Measurements from ENCODE around the gene GLCE. TPM values are rescaled to one million over a fixed set of nuclear protein-coding genes. Genes with fewer than 3 reads are reported as not detected.

The GLCE gene
- total RNA-seq, 4 donors from 2014 or later = 5.9 to 18.8 (median 10.2) TPM

DNA sequence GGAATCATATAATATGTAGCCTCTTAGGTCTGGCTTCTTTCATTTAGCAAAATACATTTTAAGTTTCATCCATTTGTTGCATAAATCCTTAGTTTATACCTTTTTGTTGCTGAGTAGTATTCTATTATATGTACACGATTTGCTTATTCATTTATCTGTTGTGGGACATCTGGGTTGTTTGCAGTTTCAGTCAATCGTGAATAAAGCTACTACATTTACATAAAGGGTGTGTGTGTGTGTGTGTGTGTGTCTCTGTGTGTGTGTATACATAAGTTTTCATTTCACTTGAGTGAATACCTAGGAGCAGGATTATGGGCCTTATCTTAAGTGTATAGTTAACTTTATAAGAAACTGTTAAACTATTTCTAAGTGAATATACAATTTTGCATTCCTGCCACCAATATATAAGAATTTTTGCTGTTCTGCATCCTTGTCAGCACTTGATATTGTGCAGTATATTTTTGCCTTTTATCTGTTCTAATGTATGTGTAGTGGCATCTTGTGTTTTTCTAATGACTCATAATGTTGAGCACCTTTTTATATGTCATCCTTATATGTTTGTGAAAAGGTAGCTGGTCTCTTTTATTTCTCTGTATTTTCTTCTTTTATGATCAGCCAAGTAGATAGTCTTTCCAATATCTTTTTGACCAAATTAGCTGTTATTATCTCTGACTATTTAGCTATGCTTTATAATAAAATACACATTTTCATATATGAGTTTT is 55.0 kb downstream of the GLCE start:
- no peak for TF ChIP-seq EP300 (IDR thresholded peaks at IDR 0.05)
- no peak for TF ChIP-seq POLR2A (IDR thresholded peaks at IDR 0.05)
- no peak for TF ChIP-seq CTCF (IDR thresholded peaks at IDR 0.05)
- TF ChIP-seq POLR2AphosphoS5 (IDR thresholded peaks at IDR 0.05) = no peak
- ATAC-seq = no peak
- H3K27ac ChIP-seq = no peak overlapping the region
- no peaks in the 10 kb centered on the region for H3K9me3 ChIP-seq
- no peaks in the 10 kb centered on the region for H3K4me1 ChIP-seq
- no peak overlapping the region for H3K4me3 ChIP-seq
- no peaks in the 10 kb centered on the region for H3K36me3 ChIP-seq
- H3K27me3 ChIP-seq = no peaks in the 10 kb centered on the region
- 72 to 76% methylated on average over 2 of the region's 2 CpGs for WGBS, 2 donors (ENCODE audit: low coverage in 1 of 2)

- ATAC-seq = no peak
- TF ChIP-seq POLR2A (IDR thresholded peaks at IDR 0.05) = no peak
- H3K4me3 ChIP-seq = no peak overlapping the region
Measured at GRCh38 chr15:69217381-69217780, 56.9 kb downstream of the GLCE start.

GRCh38 chr15:69219690-69220089 is 59.3 kb downstream of the GLCE start:
- no peak for TF ChIP-seq CTCF (IDR thresholded peaks at IDR 0.05)
- TF ChIP-seq POLR2A (IDR thresholded peaks at IDR 0.05) = no peak
- no peak for TF ChIP-seq POLR2AphosphoS5 (IDR thresholded peaks at IDR 0.05)
- TF ChIP-seq EP300 (IDR thresholded peaks at IDR 0.05) = no peak
- WGBS, 2 donors (ENCODE audit: low coverage in 1 of 2) = 82 to 100% methylated on average over 1 of the region's 1 CpG

More at GRCh38 chr15:69217381-69217780, 56.9 kb downstream of the GLCE start:
- H3K9me3 ChIP-seq = peaks cover 0 to 5% (median 0%) of the 10 kb centered on the region in 3 donors
- no peak overlapping the region for H3K27ac ChIP-seq
- no peaks in the 10 kb centered on the region for H3K36me3 ChIP-seq
- no peaks in the 10 kb centered on the region for H3K4me1 ChIP-seq
- no peaks in the 10 kb centered on the region for H3K27me3 ChIP-seq

GRCh38 chr15:69222002-69222474 is 61.6 kb downstream of the GLCE start:
- no peak for ATAC-seq
- H3K27me3 ChIP-seq = no peaks in the 10 kb centered on the region
- H3K27ac ChIP-seq = no peak overlapping the region
- no peaks in the 10 kb centered on the region for H3K4me1 ChIP-seq
- H3K9me3 ChIP-seq = peaks cover 0 to 22% (median 0%) of the 10 kb centered on the region in 3 donors
- no peak for TF ChIP-seq CTCF (IDR thresholded peaks at IDR 0.05)
- TF ChIP-seq POLR2A (IDR thresholded peaks at IDR 0.05) = no peak
- no peak for TF ChIP-seq EP300 (IDR thresholded peaks at IDR 0.05)
- no peak for TF ChIP-seq POLR2AphosphoS5 (IDR thresholded peaks at IDR 0.05)
- no peak overlapping the region for H3K4me3 ChIP-seq
- 80% methylated on average over 1 of the region's 6 CpGs; no CpG with 5 or more reads in 1 of the 2 donors for WGBS, 2 donors (ENCODE audit: low coverage in 1 of 2)
- H3K36me3 ChIP-seq = peaks cover 0 to 3% of the 10 kb centered on the region in 2 donors

More at GRCh38 chr15:69219690-69220089, 59.3 kb downstream of the GLCE start:
- H3K4me1 ChIP-seq = no peaks in the 10 kb centered on the region
- peaks cover 0 to 22% (median 0%) of the 10 kb centered on the region in 3 donors for H3K9me3 ChIP-seq
- no peak overlapping the region for H3K4me3 ChIP-seq
- no peaks in the 10 kb centered on the region for H3K27me3 ChIP-seq
- peaks cover 0 to 3% of the 10 kb centered on the region in 2 donors for H3K36me3 ChIP-seq
- no peak overlapping the region for H3K27ac ChIP-seq
- ATAC-seq = no peak

GRCh38 chr15:69223083-69223813 is 62.8 kb downstream of the GLCE start:
- Histone ChIP-seq H3K27me3 (no peaks in the 10 kb centered on the region), H3K4me1 (no peaks in the 10 kb centered on the region), H3K27ac (no peak overlapping the region), H3K36me3 (peaks cover 0 to 3% of the 10 kb centered on the region in 2 donors), H3K4me3 (no peak overlapping the region), H3K9me3 (peaks cover 0 to 22% (median 0%) of the 10 kb centered on the region in 3 donors)
- 93 to 94% methylated on average over 3 to 4 of the region's 4 CpGs for WGBS, 2 donors (ENCODE audit: low coverage in 1 of 2)
- no peak for ATAC-seq
- TF ChIP-seq CTCF (IDR thresholded peaks at IDR 0.05) (no peak), EP300 (IDR thresholded peaks at IDR 0.05) (no peak), POLR2A (IDR thresholded peaks at IDR 0.05) (no peak), POLR2AphosphoS5 (IDR thresholded peaks at IDR 0.05) (no peak)
